ENCODE measurements around the gene PIM1.
"Not testable (repeated sequence)": the region's sequence is repeated elsewhere in the genome, so short reads cannot be mapped to it uniquely, and the experiment has no call there.

Gene PIM1

GRCh38 chr6:37169496-37170272 is at the start of gene PIM1:
Gene PIM1, plus strand, starts transcription at chr6:37170152. Its CDS starts 424 bp downstream, at chr6:37170576.
- peak; percentile 94 for DNase-seq (ENCODE audit: low spot score)

- no peak for DNase-seq (ENCODE audit: low spot score)
These were observed 48.4 kb upstream of the PIM1 start for GRCh38 chr6:37121556-37121955.

GRCh38 chr6:37122861-37123260 is 47.1 kb upstream of the PIM1 start:
- DNase-seq (ENCODE audit: low spot score), result no peak

GRCh38 chr6:37123957-37124729 is 45.8 kb upstream of the PIM1 start:
- no peak for DNase-seq (ENCODE audit: low spot score)

GRCh38 chr6:37125774-37126492 is 44.0 kb upstream of the PIM1 start:
- DNase-seq (ENCODE audit: low spot score), result no peak

GRCh38 chr6:37126493-37126958 is 43.4 kb upstream of the PIM1 start:
- DNase-seq (ENCODE audit: low spot score), result no peak

- DNase-seq (ENCODE audit: low spot score), result no peak
These were observed 42.9 kb upstream of the PIM1 start for GRCh38 chr6:37126961-37127616.

- no peak for DNase-seq (ENCODE audit: low spot score)
These were observed 41.7 kb upstream of the PIM1 start for GRCh38 chr6:37127961-37128862.

GRCh38 chr6:37128863-37129443 is 41.0 kb upstream of the PIM1 start:
- not testable (repeated sequence) for DNase-seq (ENCODE audit: low spot score)

- DNase-seq (ENCODE audit: low spot score), result no peak
These were observed 40.4 kb upstream of the PIM1 start for GRCh38 chr6:37129566-37129965.

GRCh38 chr6:37130704-37131103 is 39.2 kb upstream of the PIM1 start:
- DNase-seq (ENCODE audit: low spot score), result no peak

GRCh38 chr6:37131104-37131959 is 38.6 kb upstream of the PIM1 start:
- DNase-seq (ENCODE audit: low spot score), result no peak

- no peak for DNase-seq (ENCODE audit: low spot score)
These were observed 38.0 kb upstream of the PIM1 start for GRCh38 chr6:37131960-37132253.

GRCh38 chr6:37134036-37134395 is 35.9 kb upstream of the PIM1 start:
- DNase-seq (ENCODE audit: low spot score), result no peak

GRCh38 chr6:37134396-37135191 is 35.4 kb upstream of the PIM1 start:
- peak; percentile 91 for DNase-seq (ENCODE audit: low spot score)

GRCh38 chr6:37135835-37136694 is 33.9 kb upstream of the PIM1 start:
- no peak for DNase-seq (ENCODE audit: low spot score)

- DNase-seq (ENCODE audit: low spot score), result no peak
These were observed 33.1 kb upstream of the PIM1 start for GRCh38 chr6:37136821-37137200.

All from kidney capillary endothelial cell (primary cell).